Measurements from ENCODE around the gene ATP5F1C.

The ATP5F1C gene

DNA sequence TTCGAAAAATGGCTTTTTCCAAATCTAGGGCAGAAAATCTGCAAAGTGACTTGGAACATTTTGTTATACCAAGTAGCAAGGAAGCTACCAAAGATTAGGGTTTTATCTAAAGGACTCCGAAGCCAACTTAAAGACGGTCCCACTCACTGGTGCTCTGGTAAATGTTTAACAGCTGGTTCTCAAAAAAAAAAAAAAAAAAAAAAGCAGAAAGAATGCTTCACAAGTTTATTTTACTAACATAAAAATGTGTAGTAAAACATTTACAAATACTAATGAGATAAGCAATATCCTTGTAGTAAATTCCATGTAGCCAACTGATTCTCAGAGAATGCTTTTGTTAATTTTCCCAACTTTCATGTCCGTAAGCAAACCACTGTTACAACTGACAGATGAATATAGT lies 68.7 kb downstream of the ATP5F1C start:
- no peak overlapping the region for H3K4me3 ChIP-seq (replicated peaks; ENCODE audit: low read depth, low read length)
- DNase-seq (ENCODE audit: extremely low read depth, low read depth), result no peak
- TF ChIP-seq, protein P1, sequence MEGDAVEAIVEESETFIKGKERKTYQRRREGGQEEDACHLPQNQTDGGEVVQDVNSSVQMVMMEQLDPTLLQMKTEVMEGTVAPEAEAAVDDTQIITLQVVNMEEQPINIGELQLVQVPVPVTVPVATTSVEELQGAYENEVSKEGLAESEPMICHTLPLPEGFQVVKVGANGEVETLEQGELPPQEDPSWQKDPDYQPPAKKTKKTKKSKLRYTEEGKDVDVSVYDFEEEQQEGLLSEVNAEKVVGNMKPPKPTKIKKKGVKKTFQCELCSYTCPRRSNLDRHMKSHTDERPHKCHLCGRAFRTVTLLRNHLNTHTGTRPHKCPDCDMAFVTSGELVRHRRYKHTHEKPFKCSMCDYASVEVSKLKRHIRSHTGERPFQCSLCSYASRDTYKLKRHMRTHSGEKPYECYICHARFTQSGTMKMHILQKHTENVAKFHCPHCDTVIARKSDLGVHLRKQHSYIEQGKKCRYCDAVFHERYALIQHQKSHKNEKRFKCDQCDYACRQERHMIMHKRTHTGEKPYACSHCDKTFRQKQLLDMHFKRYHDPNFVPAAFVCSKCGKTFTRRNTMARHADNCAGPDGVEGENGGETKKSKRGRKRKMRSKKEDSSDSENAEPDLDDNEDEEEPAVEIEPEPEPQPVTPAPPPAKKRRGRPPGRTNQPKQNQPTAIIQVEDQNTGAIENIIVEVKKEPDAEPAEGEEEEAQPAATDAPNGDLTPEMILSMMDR (IDR thresholded peaks at IDR 0.05; ENCODE audit: low read depth, low read length, missing control alignments), result no peak

DNA sequence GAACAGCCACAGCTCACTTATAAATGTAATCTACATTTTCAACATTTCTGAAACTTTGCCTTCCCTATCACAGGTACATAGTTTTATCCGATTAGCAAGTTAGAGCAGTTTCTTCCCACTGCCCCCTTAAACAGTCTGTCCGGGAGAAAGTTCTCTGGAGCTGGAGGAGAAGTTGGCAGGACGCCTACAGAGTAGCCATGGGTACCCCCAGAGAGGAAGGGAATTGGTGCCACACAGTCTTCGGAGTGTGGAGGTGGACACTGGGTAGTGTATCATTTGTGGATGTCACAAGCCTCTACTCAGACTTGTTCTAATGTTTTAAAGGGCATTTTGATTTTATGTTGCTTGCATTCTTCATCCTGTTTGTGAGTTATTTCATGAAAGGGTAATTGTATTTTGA lies 69.3 kb downstream of the ATP5F1C start:
- no peak for DNase-seq (ENCODE audit: extremely low read depth, low read depth)
- TF ChIP-seq, protein P1 (IDR thresholded peaks at IDR 0.05; ENCODE audit: low read depth, low read length, missing control alignments), result no peak
- H3K4me3 ChIP-seq (replicated peaks; ENCODE audit: low read depth, low read length), result no peak overlapping the region

All from HFF-Myc (cell line).